Limb (tissue), 2 donors: ENCODE data around the gene TNP2.
A peak's percentile ranks its signal among the peaks of the same experiment; 100 is the strongest.

Source experiments
- DNase-seq, 2 donors: peaks; one replicate each; pipeline ENCODE4 v3.0.0-alpha.2; 2016; ENCODE audit errors: extremely low spot score in 2 of 2

TNP2 gene

DNA sequence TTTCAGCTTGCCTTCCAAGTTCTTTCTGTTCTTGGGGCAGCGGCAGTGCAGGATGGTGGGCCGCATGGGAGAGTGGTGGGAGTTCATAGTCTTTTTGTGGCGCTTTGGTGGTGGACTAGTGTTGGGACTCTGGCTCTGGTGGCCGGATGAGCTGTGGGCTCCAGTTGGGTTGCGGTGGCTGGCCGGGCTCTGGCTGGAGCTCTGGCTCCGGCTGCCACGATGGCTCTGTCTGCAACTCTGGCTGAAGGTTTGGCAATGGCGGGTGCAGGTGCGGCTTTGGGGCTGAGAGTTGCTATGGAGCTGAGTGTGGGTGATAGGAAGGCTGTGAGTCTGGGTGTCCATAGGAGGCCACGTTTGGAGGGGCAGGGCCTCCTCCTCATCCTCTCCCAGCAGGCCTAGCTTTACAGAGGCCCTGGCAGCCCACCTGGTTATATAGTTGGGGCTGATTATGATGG, at the start of gene TNP2:
TNP2 (minus strand) TSS at position 405 of the 455 bp plus-strand sequence; CDS start at position 342, 63 bp downstream.
- DNase-seq = no peak

- no peak for DNase-seq
Observed at GRCh38 chr16:11318817-11319216, 49.7 kb upstream of the TNP2 start.

- DNase-seq = no peak
Observed at GRCh38 chr16:11316331-11317015, 47.3 kb upstream of the TNP2 start.

DNA sequence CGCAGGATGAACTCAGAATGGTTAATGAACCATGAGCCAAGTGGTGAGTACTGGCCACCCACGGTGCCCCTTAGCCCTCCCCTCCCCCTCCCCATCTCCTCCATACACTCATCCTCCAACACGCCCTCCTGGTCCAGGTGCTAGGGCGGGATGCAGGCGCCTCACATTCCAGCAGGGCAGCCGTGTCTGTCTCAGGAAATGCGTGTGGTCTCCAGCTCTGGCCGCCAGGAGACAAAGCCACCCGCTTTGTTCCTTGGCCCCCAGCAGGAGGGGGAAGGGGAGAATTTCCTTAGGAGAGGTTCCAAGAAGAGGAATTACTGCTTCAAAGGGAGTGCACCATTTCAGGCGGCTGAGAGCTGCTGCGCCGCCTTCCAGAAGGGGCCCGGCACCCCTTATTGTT, 46.4 kb upstream of the TNP2 start:
- DNase-seq = peak; percentile 48 to 70

DNA sequence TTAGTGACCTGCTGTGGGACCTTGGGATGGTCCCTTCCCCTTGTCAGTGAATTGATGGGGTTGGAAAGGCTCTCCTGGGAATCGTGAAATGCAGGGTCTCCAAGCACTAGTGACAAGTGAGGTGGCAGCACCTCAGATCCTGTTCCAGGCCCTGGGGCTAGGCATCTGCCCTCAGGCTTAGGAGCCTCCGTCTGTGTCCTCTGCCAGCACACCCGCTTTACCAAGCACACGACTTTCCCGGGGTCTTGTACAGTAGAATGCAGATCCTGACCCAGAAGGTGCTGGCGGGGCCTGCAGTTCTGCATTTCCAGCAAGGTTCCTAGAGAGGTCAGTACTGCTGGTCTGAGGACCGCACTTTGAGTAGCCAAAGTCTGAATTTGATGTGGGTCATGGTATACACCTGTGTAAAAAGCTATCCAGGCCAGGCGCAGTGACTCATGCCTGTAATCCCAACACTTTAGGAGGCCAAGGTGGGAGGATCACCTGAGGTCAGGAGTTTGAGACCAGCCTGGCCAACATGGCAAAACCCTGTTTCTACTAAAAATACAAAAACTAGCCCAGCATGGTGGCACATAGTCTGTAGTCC, 45.3 kb upstream of the TNP2 start:
- no peak for DNase-seq

DNA sequence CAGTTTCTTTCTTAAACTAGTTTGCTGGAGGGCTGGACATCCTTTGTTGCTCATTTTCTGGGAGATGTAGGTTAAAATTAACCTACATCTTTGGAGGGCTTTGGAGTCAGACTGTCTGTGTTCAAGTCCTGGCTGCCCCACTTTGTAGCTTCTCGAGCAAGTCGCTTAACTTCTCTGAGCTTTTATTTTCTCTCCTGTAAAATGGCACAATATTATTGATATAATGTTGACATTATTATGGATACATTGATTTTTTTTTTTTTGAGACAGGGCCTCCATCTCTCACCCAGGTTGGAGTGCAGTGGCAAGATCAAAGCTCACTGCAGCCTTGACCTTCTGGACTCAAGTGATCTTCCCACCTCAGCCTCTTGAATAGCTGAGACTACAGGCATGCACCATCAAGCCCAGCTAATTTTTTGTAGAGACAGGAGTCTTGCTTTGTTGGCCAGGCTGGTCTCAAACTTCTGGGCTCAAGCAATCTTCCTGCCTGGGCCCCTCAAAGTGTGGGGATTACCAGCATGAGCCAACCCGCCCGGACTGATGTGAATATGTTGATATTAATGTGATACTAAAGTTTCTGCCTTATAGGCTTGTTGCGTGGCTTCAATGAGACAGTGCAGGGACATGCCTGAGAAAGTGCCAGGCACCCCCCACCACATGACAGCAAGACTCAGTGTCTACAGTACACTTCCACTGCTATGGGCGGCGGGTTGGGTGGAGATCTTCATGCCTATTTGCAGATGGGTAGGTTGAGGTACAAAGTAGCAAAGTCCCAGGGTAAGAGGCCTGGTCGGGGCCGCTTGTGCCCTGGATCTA, 44.6 kb upstream of the TNP2 start:
- DNase-seq = no peak

DNA sequence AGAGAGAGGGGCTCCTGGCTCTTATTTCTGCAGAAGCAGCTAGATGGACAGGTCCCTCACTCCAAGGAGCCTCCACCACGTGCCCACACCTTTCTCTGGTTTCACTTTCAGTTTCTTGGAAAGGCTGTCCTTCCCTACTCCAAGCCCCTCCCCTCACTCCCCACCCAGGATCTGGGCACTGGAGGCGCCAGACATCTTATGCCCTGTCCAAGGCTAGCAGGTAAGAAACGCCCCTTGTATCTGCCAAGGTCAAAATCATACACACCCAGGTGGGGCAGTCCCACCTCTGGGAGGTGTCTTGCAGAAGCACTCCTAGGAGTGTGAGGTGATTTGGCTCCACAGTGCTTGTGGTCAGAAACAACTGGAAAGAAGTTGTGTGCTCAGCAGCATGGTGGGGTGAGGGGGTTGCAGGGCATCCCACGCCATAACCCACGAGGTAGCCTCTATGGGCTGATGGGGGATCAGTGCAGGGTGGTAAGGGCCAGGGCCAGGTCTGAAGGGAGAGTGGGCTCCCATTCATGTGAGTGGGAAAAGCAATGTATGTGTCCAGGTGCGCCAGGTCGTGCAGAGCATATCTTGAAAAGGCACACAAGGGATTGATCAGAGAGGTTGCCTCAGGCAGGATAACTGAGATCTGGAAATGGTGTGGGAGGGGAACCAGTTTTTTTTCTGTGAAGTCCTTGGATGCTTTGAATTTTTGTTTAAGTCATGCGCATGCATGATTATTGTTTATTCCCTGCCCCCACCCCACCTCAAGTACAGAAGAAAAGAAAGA, 43.8 kb upstream of the TNP2 start:
- DNase-seq = no peak

GRCh38 chr16:11310997-11311561, 42.0 kb upstream of the TNP2 start:
- no peak for DNase-seq

DNA sequence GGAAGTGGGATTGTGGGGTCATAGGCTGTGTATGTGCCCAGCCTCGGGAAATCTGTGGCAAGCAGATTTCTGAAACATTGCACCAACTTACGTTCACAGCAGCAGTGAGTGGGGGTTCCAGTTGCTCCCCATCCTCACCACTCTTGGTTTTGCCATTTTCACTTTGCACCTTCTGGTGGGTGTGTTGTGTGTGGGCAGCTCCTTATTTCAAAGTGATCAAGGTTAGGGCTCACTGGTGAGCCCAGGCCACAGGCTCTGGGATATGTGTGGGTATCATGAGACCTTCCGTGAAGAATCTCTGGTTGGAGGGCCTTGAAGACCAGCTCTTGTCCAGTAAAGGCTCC, 41.5 kb upstream of the TNP2 start:
- DNase-seq = no peak

DNA sequence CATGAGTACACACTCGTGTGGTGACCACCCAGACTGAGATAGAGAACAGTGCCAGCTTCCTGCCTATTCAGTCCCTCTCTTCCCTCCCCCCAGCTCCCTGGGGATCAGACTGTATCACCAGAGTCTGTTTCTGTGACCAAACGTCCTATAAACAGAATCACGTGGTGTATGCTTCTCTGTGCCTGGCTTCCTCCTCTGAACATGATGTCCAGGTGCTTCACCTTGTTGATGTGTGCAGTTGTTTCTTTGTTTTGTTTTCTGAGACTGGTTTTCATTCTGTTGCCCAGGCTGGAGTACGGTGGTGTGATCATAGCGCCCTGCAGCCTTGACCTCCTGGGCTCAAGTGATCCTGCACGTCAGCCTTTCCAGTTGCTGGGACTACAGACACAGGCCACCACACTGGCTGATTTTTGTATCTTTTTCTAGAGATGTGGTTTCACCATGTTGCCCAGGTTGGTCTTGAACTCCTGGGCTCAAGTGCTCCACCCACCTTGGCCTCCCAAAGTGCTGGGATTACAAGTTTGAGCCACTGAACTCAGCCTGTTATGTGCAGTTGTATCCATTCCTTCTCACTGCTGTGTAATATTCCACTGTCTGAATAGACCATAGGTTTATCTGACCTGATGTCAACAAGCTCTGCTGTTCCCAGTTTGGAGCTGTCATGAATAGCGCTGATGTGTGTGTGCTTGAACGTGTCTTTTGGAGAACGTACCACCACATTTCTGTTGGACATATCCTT, 40.9 kb upstream of the TNP2 start:
- DNase-seq = no peak

DNA sequence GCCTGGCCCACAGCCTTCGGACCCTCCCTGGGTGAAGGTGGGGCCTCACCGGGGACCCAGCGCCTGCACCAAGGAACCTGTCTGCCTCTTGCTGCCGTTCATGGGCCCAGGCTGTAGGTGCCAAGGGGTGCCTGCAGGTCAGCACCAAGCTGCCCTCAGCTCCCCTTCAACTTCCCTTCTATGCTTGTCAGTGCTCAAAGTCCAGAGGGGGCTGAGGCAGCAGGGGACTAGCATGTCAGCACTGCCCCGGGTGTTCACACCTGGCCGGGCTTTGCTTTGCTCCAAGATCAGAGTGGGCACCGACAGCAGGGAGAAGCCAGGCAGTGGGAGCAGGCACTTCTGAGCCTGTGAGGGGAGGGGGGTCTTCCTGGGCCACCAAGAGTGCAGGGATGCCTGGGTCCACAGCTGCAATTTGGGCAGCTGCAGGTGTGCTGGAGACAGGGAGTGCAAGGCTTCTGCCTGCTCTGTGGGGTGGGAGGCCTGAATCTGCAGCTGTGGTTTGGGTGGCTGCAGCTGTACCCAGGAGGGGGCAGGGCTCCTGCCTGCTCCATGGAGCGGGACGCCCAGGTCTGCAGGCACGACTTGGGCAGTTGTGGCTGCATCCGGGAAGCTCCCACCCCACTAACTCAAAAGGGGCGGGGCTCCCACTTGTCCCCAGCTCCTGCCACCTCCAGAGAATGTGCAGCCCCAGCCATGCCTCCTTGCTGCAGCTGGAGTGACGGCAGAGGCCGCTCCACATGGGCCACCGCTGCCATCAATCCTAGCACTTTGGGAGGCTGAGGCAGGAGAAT, 39.6 kb upstream of the TNP2 start:
- no peak for DNase-seq

- no peak for DNase-seq
Observed at GRCh38 chr16:11307639-11308492, 38.7 kb upstream of the TNP2 start.

- no peak for DNase-seq
Observed at GRCh38 chr16:11306997-11307638, 38.0 kb upstream of the TNP2 start.

DNA sequence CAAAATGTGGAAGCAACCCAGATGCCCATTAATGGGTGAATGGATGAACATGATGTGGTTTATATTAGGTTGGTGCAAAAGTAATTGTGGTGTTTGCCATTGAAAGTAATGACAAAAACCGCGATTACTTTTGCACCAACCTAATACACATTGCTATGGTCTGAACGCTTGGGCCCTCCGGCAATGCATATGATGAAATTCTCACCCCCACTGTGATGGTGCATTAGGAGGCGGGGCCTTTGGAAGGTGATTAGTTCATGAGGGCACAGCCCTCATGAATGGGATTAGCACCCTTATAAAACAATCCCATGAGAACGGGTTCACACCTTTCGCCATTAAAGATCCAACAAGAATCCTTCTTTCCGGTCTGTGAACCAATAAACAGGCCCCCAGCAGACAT, 37.3 kb upstream of the TNP2 start:
- DNase-seq = no peak

GRCh38 chr16:11303405-11304138, 34.4 kb upstream of the TNP2 start:
- DNase-seq = no peak

- no peak for DNase-seq
Observed at GRCh38 chr16:11302977-11303376, 33.9 kb upstream of the TNP2 start.

DNA sequence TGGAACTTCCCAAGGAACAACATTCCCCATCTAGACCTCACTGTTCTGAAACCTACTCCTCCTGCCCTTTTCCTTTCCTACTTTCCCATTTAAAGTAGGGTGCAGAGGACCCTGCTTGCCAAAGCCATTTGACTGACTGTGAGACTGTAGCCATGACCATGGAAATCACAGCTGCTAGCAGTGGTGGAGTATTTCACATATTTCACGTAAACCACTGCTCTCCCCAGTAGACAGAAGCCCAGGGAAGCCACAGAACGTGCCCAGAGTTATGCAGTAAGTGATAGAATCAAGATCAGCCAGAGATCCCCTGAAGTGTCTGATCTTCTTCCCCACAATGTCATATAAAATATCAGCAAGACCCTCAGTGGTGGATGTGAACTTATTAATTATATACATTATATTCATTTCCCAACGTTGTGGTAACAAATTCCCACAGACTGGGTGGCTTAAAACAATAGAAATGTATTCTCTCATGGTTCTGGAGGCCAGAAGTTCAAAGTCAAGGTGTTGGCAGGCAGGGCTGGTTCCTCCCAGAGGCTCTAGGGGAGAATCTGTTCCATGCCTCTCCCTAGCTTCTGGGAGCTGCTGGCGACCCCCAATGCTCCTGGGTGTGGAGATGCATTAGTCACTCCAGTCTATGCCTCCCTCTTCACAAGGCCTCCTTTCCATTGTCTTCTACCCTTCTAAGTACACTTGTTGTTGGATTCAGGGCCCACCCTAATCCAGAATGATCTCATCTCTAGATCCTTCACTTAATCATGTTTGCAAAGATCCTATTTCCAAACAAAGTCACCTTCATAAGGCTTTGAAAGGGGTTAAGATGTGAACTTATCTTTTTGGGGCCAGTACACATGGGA, 32.7 kb upstream of the TNP2 start:
- DNase-seq = no peak
